ENCODE measurements around the gene IMMT. TPM values are rescaled to one million over a fixed set of nuclear protein-coding genes. Genes with fewer than 3 reads are reported as not detected.

The IMMT gene
- total and polyA plus RNA-seq, 9 of the 15 experiments (the other 6 are each of a cell fraction or from before 2014, with no cell fraction given): 119 to 294 (median 140) TPM

- TF ChIP-seq CEBPG (CRISPR knock-in tag; IDR thresholded peaks at IDR 0.05) (peak; percentile 58), CEBPG (tag; conservative IDR thresholded peaks at IDR 0.05 in 1 of 2, IDR thresholded peaks at IDR 0.05 in 1 of 2) (0 out of 4 replicates have a peak, but pooled peaks of 1 of the 2 experiments have one; percentile 18), BCLAF1 (IDR thresholded peaks at IDR 0.05; ENCODE audit: borderline replicate concordance in 1 of 2, control insufficient read depth in 1 of 2, low read depth in 2 of 2, low read length in 1 of 2) (peak in 1 of 2 experiments; percentile 96; a peak in 2 of 4 replicates), RBM15 (IDR thresholded peaks at IDR 0.05; ENCODE audit: insufficient read depth, low read length) (no peak), RAD51 (IDR thresholded peaks at IDR 0.05; ENCODE audit: borderline replicate concordance, low read depth) (no peak; the same call in 1 of the 2 replicates), TEAD2 (tag; IDR thresholded peaks at IDR 0.05) (no peak), MAX (CRISPR knock-in tag; IDR thresholded peaks at IDR 0.05) (peak; percentile 84), ZNF785 (CRISPR knock-in tag; IDR thresholded peaks at IDR 0.05) (no peak), ZNF3 (CRISPR knock-in tag; IDR thresholded peaks at IDR 0.05) (no peak), BRD4 (IDR thresholded peaks at IDR 0.05) (0 out of 2 replicates have a peak, but pooled peaks have one; percentile 46), ZFP1 (CRISPR knock-in tag; IDR thresholded peaks at IDR 0.05) (no peak), ZNF57 (CRISPR knock-in tag; IDR thresholded peaks at IDR 0.05) (no peak), HDGF (IDR thresholded peaks at IDR 0.05) (no peak), GATAD2B (IDR thresholded peaks at IDR 0.05; ENCODE audit: borderline replicate concordance) (no peak), RFX5 (IDR thresholded peaks at IDR 0.05; ENCODE audit: low read depth, low read length) (no peak), ETS2 (tag; IDR thresholded peaks at IDR 0.05; ENCODE audit: borderline replicate concordance, poor library complexity, severe bottlenecking) (no peak), TCF15 (CRISPR knock-in tag; IDR thresholded peaks at IDR 0.05) (no peak), FOXK2 (conservative IDR thresholded peaks at IDR 0.05 in 1 of 2, IDR thresholded peaks at IDR 0.05 in 1 of 2; ENCODE audit: low read depth in 2 of 2) (peak; percentile 65 to 99; a peak in 2 of 4 replicates), ZNF75A (CRISPR knock-in tag; IDR thresholded peaks at IDR 0.05) (no peak), ZNF280A (IDR thresholded peaks at IDR 0.05; ENCODE audit: low read depth, partially characterized antibody) (no peak), NCOA2 (IDR thresholded peaks at IDR 0.05; ENCODE audit: partially characterized antibody in 2 of 2) (no peak), PCBP2 (IDR thresholded peaks at IDR 0.05; ENCODE audit: low read depth, low read length, poor library complexity, severe bottlenecking) (no peak)
Observed at GRCh38 chr2:86105969-86106945, 89.0 kb downstream of the IMMT start, which contains the start of gene PTCD3 (continued).

Data from K562 (cell line).